Measurements from ENCODE around the gene COQ3.
A peak's percentile ranks its signal among the peaks of the same experiment; 100 is the strongest.

COQ3 gene

GRCh38 chr6:99331531-99331930, 62.5 kb downstream of the COQ3 start:
- no peak for DNase-seq (ENCODE audit: low spot score)

DNA sequence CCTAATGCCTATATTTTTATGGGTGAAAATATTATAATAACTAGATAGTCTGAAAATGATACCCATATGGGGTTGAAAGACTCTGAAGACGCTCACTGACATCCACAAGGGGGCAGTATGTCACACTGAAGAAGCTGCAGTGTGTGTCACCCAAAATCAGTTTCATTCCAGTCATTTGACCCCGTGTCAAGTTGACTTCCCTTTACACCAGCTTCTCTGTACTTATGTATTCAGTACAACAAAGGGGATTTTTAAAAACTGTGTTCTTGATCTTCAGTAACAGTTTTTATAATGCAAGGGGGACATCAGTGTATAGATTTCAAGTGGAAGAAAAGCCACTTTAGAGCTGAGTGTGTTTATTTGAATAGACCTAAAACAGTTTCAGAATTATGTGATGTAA, 63.8 kb downstream of the COQ3 start:
- peak; percentile 81 for DNase-seq (ENCODE audit: low spot score)

DNA sequence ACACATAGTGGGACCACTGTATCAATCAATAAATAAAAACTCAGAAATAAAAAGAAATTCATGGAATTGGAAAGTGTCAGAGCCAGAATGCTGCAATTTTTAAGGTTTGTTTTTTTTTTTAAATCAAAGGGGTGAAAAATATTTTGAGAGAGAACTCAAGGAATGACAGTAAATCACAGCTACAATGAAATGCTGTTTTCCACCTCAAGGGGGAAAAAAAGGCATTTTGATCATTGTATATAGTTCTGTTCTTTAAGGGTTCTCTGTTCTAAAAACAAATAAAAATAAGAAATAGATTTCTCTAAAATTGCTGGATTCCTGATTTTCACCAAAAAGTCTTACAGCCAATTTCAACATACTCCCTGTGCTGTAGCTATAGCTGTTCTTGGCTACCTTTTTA, 69.0 kb downstream of the COQ3 start:
- DNase-seq (ENCODE audit: low spot score) = no peak

Measured in Ammon's horn (tissue), 1 donor.